ENCODE measurements around the gene CLEC16A. TPM values are rescaled to one million over a fixed set of nuclear protein-coding genes. Genes with fewer than 3 reads are reported as not detected.

CLEC16A gene
- total and polyA plus RNA-seq, 9 of the 15 experiments (the other 6 are each of a cell fraction or from before 2014, with no cell fraction given): 1.00 to 22.3 (median 10.0) TPM

DNA sequence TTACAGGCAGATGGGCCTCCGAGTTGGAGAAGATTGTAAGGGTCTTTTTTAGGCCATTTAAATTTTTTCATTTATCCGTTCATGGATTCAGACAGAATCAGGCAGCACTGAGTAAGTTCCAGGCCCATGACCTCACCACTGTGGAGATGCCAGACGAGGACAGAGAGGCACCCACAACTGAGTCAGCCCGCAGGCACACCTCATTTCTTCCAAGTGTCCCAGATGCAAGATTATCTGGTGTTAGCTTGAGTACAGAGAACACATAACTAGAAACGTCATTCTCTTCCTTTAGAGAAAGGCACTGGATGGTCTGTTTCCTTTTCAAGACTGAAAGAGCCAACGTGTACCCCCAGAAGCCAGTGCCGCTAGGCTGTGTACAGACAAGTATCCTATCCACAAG is 16.9 kb downstream of the CLEC16A start:
- no peak for TF ChIP-seq BCOR (IDR thresholded peaks at IDR 0.05)
- no peak for TF ChIP-seq CREBBP (IDR thresholded peaks at IDR 0.05; ENCODE audit: low read depth, low read length)
- TF ChIP-seq ZNF134 (CRISPR knock-in tag; conservative IDR thresholded peaks at IDR 0.05): no peak
- TF ChIP-seq, protein P1, sequence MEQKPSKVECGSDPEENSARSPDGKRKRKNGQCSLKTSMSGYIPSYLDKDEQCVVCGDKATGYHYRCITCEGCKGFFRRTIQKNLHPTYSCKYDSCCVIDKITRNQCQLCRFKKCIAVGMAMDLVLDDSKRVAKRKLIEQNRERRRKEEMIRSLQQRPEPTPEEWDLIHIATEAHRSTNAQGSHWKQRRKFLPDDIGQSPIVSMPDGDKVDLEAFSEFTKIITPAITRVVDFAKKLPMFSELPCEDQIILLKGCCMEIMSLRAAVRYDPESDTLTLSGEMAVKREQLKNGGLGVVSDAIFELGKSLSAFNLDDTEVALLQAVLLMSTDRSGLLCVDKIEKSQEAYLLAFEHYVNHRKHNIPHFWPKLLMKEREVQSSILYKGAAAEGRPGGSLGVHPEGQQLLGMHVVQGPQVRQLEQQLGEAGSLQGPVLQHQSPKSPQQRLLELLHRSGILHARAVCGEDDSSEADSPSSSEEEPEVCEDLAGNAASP (IDR thresholded peaks at IDR 0.05): no peak
- 63% methylated on average over 7 of the region's 7 CpGs for WGBS (ENCODE audit: insufficient coverage, low coverage, missing lambda C conversion rate)
- no peaks in the 10 kb centered on the region for H3K27me3 ChIP-seq (ENCODE audit: control insufficient read depth in 2 of 2, insufficient read depth in 2 of 2, low read length in 2 of 2)
- H3K4me3 ChIP-seq: no peak overlapping the region
- H4K20me1 ChIP-seq (replicated peaks; ENCODE audit: control insufficient read depth, insufficient read depth, low read length): peaks cover 3% of the 10 kb centered on the region
- H3K4me1 ChIP-seq (replicated peaks in 1 of 2; ENCODE audit: control insufficient read depth in 2 of 2, insufficient read depth in 2 of 2, low read length in 2 of 2): peaks cover 11 to 18% of the 10 kb centered on the region in 2 experiments; a peak in 4 of 5 replicates
- FAIRE-seq (peak; percentile 29), DNase-seq (ENCODE audit: extremely low read depth in 1 of 4, low spot score in 3 of 4) (no peak), ATAC-seq (no peak)
- POLR2A ChIA-PET: no interaction called here
- H3K9ac ChIP-seq (ENCODE audit: insufficient read depth in 1 of 2, low read depth in 2 of 2, low read length in 2 of 2): no peak overlapping the region
- H3K36me3 ChIP-seq (ENCODE audit: control insufficient read depth, insufficient read depth, low read length): peaks cover 52% of the 10 kb centered on the region
- H3K4me2 ChIP-seq (ENCODE audit: insufficient read depth, low read length): no peak overlapping the region
- in situ Hi-C loops (cut with MboI): loop anchor here (25.0 kb wide), 2 partner anchors 576 to 701 kb away; partner anchors contain the start of gene SNN
- H2AFZ ChIP-seq (ENCODE audit: low read depth, low read length): no peak overlapping the region
- no peak overlapping the region for H3K27ac ChIP-seq (ENCODE audit: extremely low read depth, low read depth, low read length)
- intact Hi-C loops (cut with micrococcal nuclease): no loop called here
- CTCF ChIA-PET (ENCODE audit: low intra/inter-chr PET ratio): interaction anchor here (0.6 kb wide), 2 partner anchors 49 to 396 kb away, joined by 3 to 4 read pairs; no protein-coding TSS in a partner anchor
- H3K9me3 ChIP-seq (replicated peaks; ENCODE audit: control insufficient read depth, insufficient read depth, low read depth, low read length): no peaks in the 10 kb centered on the region
- H3K79me2 ChIP-seq (ENCODE audit: control insufficient read depth, insufficient read depth, low read length): peaks cover 3% of the 10 kb centered on the region; the same call in 2 of the 3 replicates
- no TSS peak for BruUV-seq (replicated peaks)
- no peaks in the 10 kb centered on the region for H3K9me1 ChIP-seq (ENCODE audit: control insufficient read depth, insufficient read depth, low read length)

Measured in K562 (cell line).